GM23248 (cell line): Measurements from ENCODE around the gene GASK1A. TPM values are rescaled to one million over a fixed set of nuclear protein-coding genes. Genes with fewer than 3 reads are reported as not detected.

Experiments
- DNase-seq: peaks from one replicate; pipeline ENCODE4 v3.0.0-alpha.2; 2015
- H2AFZ ChIP-seq: fragments of 200-600 bp; sonication (generic); 2 replicates; pipeline ENCODE4 v1.6.1; 2016; ENCODE audit warnings: antibody characterized with exemption
- H3F3A ChIP-seq: fragments of 200-600 bp; sonication (generic); 2 replicates; pipeline ENCODE4 v1.6.1; 2016; ENCODE audit warnings: mild to moderate bottlenecking, antibody characterized with exemption, mixed run types; ENCODE audit not compliant: insufficient read depth
- H3K27ac ChIP-seq: fragments of 200-600 bp; sonication (generic); 2 replicates; pipeline ENCODE4 v1.5.1; 2016; ENCODE audit warnings: mild to moderate bottlenecking
- H3K27me3 ChIP-seq: fragments of 200-600 bp; sonication (generic); replicated peaks from 2 replicates; pipeline ENCODE4 v1.6.1; 2016; ENCODE audit warnings: mild to moderate bottlenecking; ENCODE audit not compliant: insufficient read depth
- H3K36me3 ChIP-seq: fragments of 200-600 bp; sonication (generic); 2 replicates; pipeline ENCODE4 v1.6.1; 2016; ENCODE audit warnings: low read depth, mild to moderate bottlenecking
- H3K4me1 ChIP-seq: fragments of 200-600 bp; sonication (generic); 2 replicates; pipeline ENCODE4 v1.6.1; 2016; ENCODE audit warnings: mild to moderate bottlenecking; ENCODE audit not compliant: insufficient read depth
- H3K4me2 ChIP-seq: fragments of 200-600 bp; sonication (generic); one replicate; pipeline ENCODE4 v1.6.1; 2016; ENCODE audit warnings: mild to moderate bottlenecking; ENCODE audit not compliant: unreplicated experiment
- H3K4me3 ChIP-seq: fragments of 200-600 bp; sonication (generic); 2 replicates; pipeline ENCODE4 v1.5.1; 2016; ENCODE audit warnings: mild to moderate bottlenecking
- H3K79me2 ChIP-seq: fragments of 200-600 bp; sonication (generic); 2 replicates; pipeline ENCODE4 v1.6.1; 2016; ENCODE audit warnings: mild to moderate bottlenecking; ENCODE audit not compliant: insufficient read depth
- H3K9ac ChIP-seq: fragments of 200-600 bp; sonication (generic); 2 replicates; pipeline ENCODE4 v1.6.1; 2016; ENCODE audit warnings: mild to moderate bottlenecking
- H3K9me2 ChIP-seq: fragments of 200-600 bp; sonication (generic); 2 replicates; pipeline ENCODE4 v1.6.1; 2016; ENCODE audit warnings: mixed run types, mild to moderate bottlenecking, moderate library complexity; ENCODE audit not compliant: insufficient read depth
- H3K9me3 ChIP-seq: fragments of 200-600 bp; sonication (generic); one replicate; pipeline ENCODE4 v1.6.1; 2017; ENCODE audit warnings: low read depth
- H4K20me1 ChIP-seq: fragments of 200-600 bp; sonication (generic); 2 replicates; pipeline ENCODE4 v1.6.0; 2016; ENCODE audit not compliant: insufficient read depth
- EZH2 ChIP-seq: fragments of 200-600 bp; sonication (generic); IDR thresholded peaks from 2 replicates; pipeline ENCODE4 v1.6.1; 2018; ENCODE audit warnings: antibody characterized with exemption, mild to moderate bottlenecking; ENCODE audit not compliant: insufficient read depth, poor library complexity, severe bottlenecking
- EZH2phosphoT487 ChIP-seq: fragments of 200-600 bp; sonication (generic); IDR thresholded peaks from 2 replicates; pipeline ENCODE4 v1.6.1; 2018; ENCODE audit warnings: antibody characterized with exemption, moderate library complexity, mild to moderate bottlenecking, low read depth; ENCODE audit not compliant: insufficient read depth
- WGBS, 2 experiments: methylation state at CpG; one replicate each; pipeline ENCODE4 v1.1.6; 2015 to 2017; ENCODE audit warnings: low lambda C conversion rate in 2 of 2, low coverage in 1 of 2; ENCODE audit errors: missing lambda C conversion rate in 2 of 2; 5-methylcytosine and 5-hydroxymethylcytosine counted together
- in situ Hi-C: fragments of 300-500 bp; cut with MboI; formaldehyde crosslinking; loops from 2 replicates; pipeline ENCODE4 v1.15.0; 2020
- polyA plus RNA-seq: library from polyadenylated mRNA; unstranded; fragments of >200 nt; fragmentation: Nextera tagmentation; extraction: Ambion mirVana; gene quantifications from 2 replicates; pipeline ENCODE4 v1.2.1, GENCODE V29; 2016
- total RNA-seq: library from RNA; depleted of rRNA; stranded (reverse); fragments of >200 nt; shearing (Covaris generic); gene quantifications from 2 replicates; pipeline ENCODE4 v1.2.3, GENCODE V29; 2014; rRNA removed

The GASK1A gene
- total RNA-seq (0.63 and 1.8 TPM in 2 replicates), polyA plus RNA-seq (0.08 and 0.10 TPM in 2 replicates)

GRCh38 chr3:42979044-42979972 is at the start of gene GASK1A:
TSS of gene GASK1A (plus strand) at chr3:42979311. CDS start at chr3:42979643, 332 bp downstream.
- WGBS, 2 experiments = 3 to 4% methylated on average over 57 to 67 of the region's 80 CpGs
- H3K9me3 ChIP-seq = no peaks in the 10 kb centered on the region
- no peaks in the 10 kb centered on the region for H3K4me1 ChIP-seq
- H3F3A ChIP-seq = no peaks in the 10 kb centered on the region
- no peaks in the 10 kb centered on the region for H4K20me1 ChIP-seq
- peak within 1 kb of the TSS; percentile 65 for H3K4me2 ChIP-seq
- H3K36me3 ChIP-seq = no peaks in the 10 kb centered on the region
- in situ Hi-C loops = no loop called here
- no peaks in the 10 kb centered on the region for H3K9me2 ChIP-seq
- TF ChIP-seq EZH2 = peak; percentile 77
- TF ChIP-seq EZH2phosphoT487 = 0 out of 2 replicates have a peak, but pooled peaks have one; percentile 21
- H2AFZ ChIP-seq = peak within 1 kb of the TSS; percentile 6
- peak; percentile 59 for DNase-seq
- no peak within 1 kb of the TSS for H3K9ac ChIP-seq
- H3K79me2 ChIP-seq = no peaks in the 10 kb centered on the region
- no peak within 1 kb of the TSS for H3K27ac ChIP-seq
- peak within 1 kb of the TSS; percentile 64 for H3K4me3 ChIP-seq
- H3K27me3 ChIP-seq = peaks cover 48% of the 10 kb centered on the region

GRCh38 chr3:42934111-42934510 is 45.0 kb upstream of the GASK1A start:
- Histone ChIP-seq H3K4me3 (no peak overlapping the region), H4K20me1 (no peaks in the 10 kb centered on the region), H3K27me3 (no peaks in the 10 kb centered on the region), H3K4me2 (no peak overlapping the region), H3K4me1 (no peaks in the 10 kb centered on the region), H3K9ac (no peak overlapping the region), H3K36me3 (no peaks in the 10 kb centered on the region), H3K27ac (no peak overlapping the region), H2AFZ (no peak overlapping the region), H3K9me2 (peaks cover 7% of the 10 kb centered on the region; the same call in 1 of the 2 replicates), H3F3A (no peaks in the 10 kb centered on the region), H3K9me3 (no peaks in the 10 kb centered on the region), H3K79me2 (no peaks in the 10 kb centered on the region)
- no peak for DNase-seq
- WGBS, 2 experiments = 62 to 67% methylated on average over 5 of the region's 5 CpGs
- in situ Hi-C loops = no loop called here
- TF ChIP-seq EZH2 (no peak), EZH2phosphoT487 (no peak)

DNA sequence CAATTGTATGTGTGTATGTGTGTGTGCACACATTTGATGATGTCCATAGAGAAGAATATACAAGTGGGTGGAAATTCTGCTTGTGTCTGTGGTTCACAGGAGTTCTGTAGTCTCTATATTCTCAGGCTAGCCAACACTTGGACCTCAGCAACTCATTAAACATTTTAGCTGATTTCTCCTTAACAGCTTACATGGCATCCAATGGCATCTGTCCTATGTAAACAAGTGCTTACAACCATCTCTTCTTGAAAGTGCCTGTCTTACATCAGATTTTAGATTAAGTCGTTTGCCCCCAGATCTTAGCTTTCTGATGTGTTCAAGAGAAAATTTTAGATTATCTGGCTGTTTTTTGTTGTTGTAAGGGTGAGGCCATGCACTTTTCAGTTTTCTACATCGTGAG is 44.2 kb upstream of the GASK1A start:
- H3K9me2 ChIP-seq = peaks cover 7% of the 10 kb centered on the region; the same call in 1 of the 2 replicates
- no peaks in the 10 kb centered on the region for H3K36me3 ChIP-seq
- H2AFZ ChIP-seq = no peak overlapping the region
- H3K4me1 ChIP-seq = no peaks in the 10 kb centered on the region
- H3K79me2 ChIP-seq = no peaks in the 10 kb centered on the region
- H3K4me2 ChIP-seq = no peak overlapping the region
- no peak for TF ChIP-seq EZH2
- TF ChIP-seq EZH2phosphoT487 = no peak
- no peaks in the 10 kb centered on the region for H3F3A ChIP-seq
- H4K20me1 ChIP-seq = no peaks in the 10 kb centered on the region
- H3K27ac ChIP-seq = no peak overlapping the region
- no peak overlapping the region for H3K9ac ChIP-seq
- no peaks in the 10 kb centered on the region for H3K9me3 ChIP-seq
- H3K27me3 ChIP-seq = no peaks in the 10 kb centered on the region
- WGBS, 2 experiments = 23 to 34% methylated on average over 2 of the region's 2 CpGs
- no peak overlapping the region for H3K4me3 ChIP-seq
- no peak for DNase-seq
- in situ Hi-C loops = no loop called here

DNA sequence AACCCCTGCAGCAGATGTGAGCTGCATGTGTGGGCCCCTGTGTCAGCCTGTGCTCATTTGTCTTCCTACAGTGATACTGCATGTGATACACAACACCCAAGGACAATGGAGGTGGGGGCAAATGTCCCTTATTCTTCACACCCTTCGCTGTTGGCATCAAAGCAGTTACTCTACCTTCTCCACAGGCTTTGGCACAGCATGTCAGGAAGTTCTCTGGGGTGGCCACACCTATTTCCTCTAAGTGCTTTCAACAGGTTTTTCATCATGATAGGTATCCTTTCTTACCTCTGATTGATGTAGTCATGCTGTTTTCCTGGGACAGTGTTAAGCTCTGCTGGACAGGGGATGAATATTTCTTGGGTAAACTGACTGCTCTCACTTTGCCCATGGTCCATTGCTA is 43.6 kb upstream of the GASK1A start:
- no peak overlapping the region for H3K4me3 ChIP-seq

More for the DNA sequence above, 43.6 kb upstream of the GASK1A start:
- Histone ChIP-seq H3K9me3 (no peaks in the 10 kb centered on the region), H3K4me2 (peak overlapping the region; percentile 78), H3K4me1 (no peaks in the 10 kb centered on the region), H3K9ac (no peak overlapping the region), H3K27ac (no peak overlapping the region), H3K27me3 (no peaks in the 10 kb centered on the region), H4K20me1 (no peaks in the 10 kb centered on the region), H3K36me3 (no peaks in the 10 kb centered on the region), H2AFZ (peak overlapping the region; percentile 91), H3K9me2 (peaks cover 7% of the 10 kb centered on the region; the same call in 1 of the 2 replicates), H3F3A (no peaks in the 10 kb centered on the region), H3K79me2 (no peaks in the 10 kb centered on the region)
- WGBS, 2 experiments = 75 to 78% methylated on average over 1 of the region's 1 CpG
- no peak for DNase-seq
- TF ChIP-seq EZH2phosphoT487 (no peak), EZH2 (no peak)
- in situ Hi-C loops = no loop called here
